Activated naive CD4-positive, alpha-beta T cell treated with anti-CD3 and anti-CD28 coated beads, Interleukin-2, amount 10 ng/mL, durations not matched to agents 7 days and 5 days (primary cell): ENCODE results near the gene ASTN2.

Experiments
- CTCF ChIA-PET: fragments of 350-600 bp; sonication (Branson Sonifier 250); formaldehyde crosslinking; loops from one replicate; lab custom pipeline; 2021; ENCODE audit warnings: antibody characterized with exemption; lab: Charles Lee
- DNase-seq: peaks from one replicate; pipeline ENCODE4 v3.0.0-alpha.2; 2020
- H3K27ac Mint-ChIP-seq: one replicate; pipeline ENCODE4 v1.8.0; 2021; ENCODE audit warnings: mild to moderate bottlenecking, moderate library complexity, mixed read lengths
- H3K27me3 Mint-ChIP-seq: one replicate; pipeline ENCODE4 v1.8.0; 2021; ENCODE audit warnings: mild to moderate bottlenecking, mixed read lengths
- H3K36me3 Mint-ChIP-seq: one replicate; pipeline ENCODE4 v1.8.0; 2021; ENCODE audit warnings: mixed read lengths
- H3K4me1 Mint-ChIP-seq: one replicate; pipeline ENCODE4 v1.8.0; 2021; ENCODE audit warnings: mixed read lengths
- H3K4me3 Mint-ChIP-seq: one replicate; pipeline ENCODE4 v1.8.0; 2021; ENCODE audit warnings: mild to moderate bottlenecking, moderate library complexity, mixed read lengths
- H3K9me3 Mint-ChIP-seq: one replicate; pipeline ENCODE4 v1.8.0; 2021; ENCODE audit warnings: mixed read lengths

The ASTN2 gene

GRCh38 chr9:116941266-116941665 lies 473.6 kb downstream of the ASTN2 start:
- H3K36me3 Mint-ChIP-seq: no peaks in the 10 kb centered on the region
- peaks cover under 1% of the 10 kb centered on the region for H3K9me3 Mint-ChIP-seq
- CTCF ChIA-PET: no interaction called here
- no peak overlapping the region for H3K4me3 Mint-ChIP-seq
- H3K27ac Mint-ChIP-seq: no peak overlapping the region
- no peak for DNase-seq
- no peaks in the 10 kb centered on the region for H3K4me1 Mint-ChIP-seq
- H3K27me3 Mint-ChIP-seq: no peaks in the 10 kb centered on the region

- Mint-ChIP-seq H3K27me3 (no peaks in the 10 kb centered on the region), H3K4me3 (no peak overlapping the region), H3K36me3 (no peaks in the 10 kb centered on the region), H3K9me3 (peaks cover 2% of the 10 kb centered on the region), H3K4me1 (no peaks in the 10 kb centered on the region), H3K27ac (no peak overlapping the region)
- CTCF ChIA-PET: no interaction called here
- DNase-seq: no peak
These were observed 474.1 kb downstream of the ASTN2 start for GRCh38 chr9:116940614-116941215.

GRCh38 chr9:116939614-116940013 lies 475.2 kb downstream of the ASTN2 start:
- Mint-ChIP-seq H3K4me1 (no peaks in the 10 kb centered on the region), H3K4me3 (no peak overlapping the region), H3K27ac (no peak overlapping the region), H3K9me3 (peaks cover 2% of the 10 kb centered on the region), H3K36me3 (no peaks in the 10 kb centered on the region), H3K27me3 (no peaks in the 10 kb centered on the region)
- CTCF ChIA-PET: no interaction called here
- DNase-seq: no peak

- H3K27ac Mint-ChIP-seq: no peak overlapping the region
- no peak overlapping the region for H3K4me3 Mint-ChIP-seq
- peaks cover 2% of the 10 kb centered on the region for H3K9me3 Mint-ChIP-seq
- H3K27me3 Mint-ChIP-seq: no peaks in the 10 kb centered on the region
- H3K36me3 Mint-ChIP-seq: no peaks in the 10 kb centered on the region
- no peaks in the 10 kb centered on the region for H3K4me1 Mint-ChIP-seq
- CTCF ChIA-PET: no interaction called here
- no peak for DNase-seq
These were observed 475.7 kb downstream of the ASTN2 start for GRCh38 chr9:116939161-116939560.

GRCh38 chr9:116937361-116937760 lies 477.5 kb downstream of the ASTN2 start:
- no peaks in the 10 kb centered on the region for H3K36me3 Mint-ChIP-seq
- no peaks in the 10 kb centered on the region for H3K27me3 Mint-ChIP-seq
- no peak overlapping the region for H3K27ac Mint-ChIP-seq
- H3K4me1 Mint-ChIP-seq: no peaks in the 10 kb centered on the region
- H3K9me3 Mint-ChIP-seq: peaks cover 2% of the 10 kb centered on the region
- CTCF ChIA-PET: no interaction called here
- DNase-seq: no peak
- H3K4me3 Mint-ChIP-seq: no peak overlapping the region

- H3K4me1 Mint-ChIP-seq: no peaks in the 10 kb centered on the region
- CTCF ChIA-PET: no interaction called here
- DNase-seq: no peak
- no peak overlapping the region for H3K4me3 Mint-ChIP-seq
- H3K9me3 Mint-ChIP-seq: peaks cover 2% of the 10 kb centered on the region
- no peaks in the 10 kb centered on the region for H3K36me3 Mint-ChIP-seq
- H3K27me3 Mint-ChIP-seq: no peaks in the 10 kb centered on the region
- H3K27ac Mint-ChIP-seq: no peak overlapping the region
These were observed 479.5 kb downstream of the ASTN2 start for GRCh38 chr9:116935149-116935897.

GRCh38 chr9:116934131-116934530 lies 480.7 kb downstream of the ASTN2 start:
- DNase-seq: no peak
- no peak overlapping the region for H3K27ac Mint-ChIP-seq
- CTCF ChIA-PET: no interaction called here
- no peaks in the 10 kb centered on the region for H3K4me1 Mint-ChIP-seq
- H3K27me3 Mint-ChIP-seq: no peaks in the 10 kb centered on the region
- H3K36me3 Mint-ChIP-seq: no peaks in the 10 kb centered on the region
- H3K4me3 Mint-ChIP-seq: no peak overlapping the region
- peaks cover 2% of the 10 kb centered on the region for H3K9me3 Mint-ChIP-seq

GRCh38 chr9:116933251-116933650 lies 481.6 kb downstream of the ASTN2 start:
- CTCF ChIA-PET: no interaction called here
- Mint-ChIP-seq H3K36me3 (no peaks in the 10 kb centered on the region), H3K9me3 (peaks cover 2% of the 10 kb centered on the region), H3K4me3 (no peak overlapping the region), H3K4me1 (no peaks in the 10 kb centered on the region), H3K27me3 (no peaks in the 10 kb centered on the region), H3K27ac (no peak overlapping the region)
- no peak for DNase-seq

- CTCF ChIA-PET: no interaction called here
- Mint-ChIP-seq H3K4me3 (no peak overlapping the region), H3K36me3 (no peaks in the 10 kb centered on the region)
These were observed 485.2 kb downstream of the ASTN2 start for GRCh38 chr9:116929621-116930020.

GRCh38 chr9:116928884-116929283 lies 486.0 kb downstream of the ASTN2 start:
- Mint-ChIP-seq H3K36me3 (no peaks in the 10 kb centered on the region), H3K27me3 (no peaks in the 10 kb centered on the region)

More at GRCh38 chr9:116929621-116930020, 485.2 kb downstream of the ASTN2 start:
- Mint-ChIP-seq H3K9me3 (no peaks in the 10 kb centered on the region), H3K4me1 (no peaks in the 10 kb centered on the region), H3K27ac (no peak overlapping the region), H3K27me3 (no peaks in the 10 kb centered on the region)
- DNase-seq: no peak

GRCh38 chr9:116928289-116928688 lies 486.6 kb downstream of the ASTN2 start:
- H3K36me3 Mint-ChIP-seq: no peaks in the 10 kb centered on the region
- H3K4me1 Mint-ChIP-seq: no peaks in the 10 kb centered on the region
- no peaks in the 10 kb centered on the region for H3K27me3 Mint-ChIP-seq
- H3K9me3 Mint-ChIP-seq: no peaks in the 10 kb centered on the region
- DNase-seq: no peak
- CTCF ChIA-PET: no interaction called here
- no peak overlapping the region for H3K27ac Mint-ChIP-seq
- no peak overlapping the region for H3K4me3 Mint-ChIP-seq

More at GRCh38 chr9:116928884-116929283, 486.0 kb downstream of the ASTN2 start:
- CTCF ChIA-PET: no interaction called here
- DNase-seq: no peak
- Mint-ChIP-seq H3K27ac (no peak overlapping the region), H3K4me3 (no peak overlapping the region), H3K9me3 (no peaks in the 10 kb centered on the region), H3K4me1 (no peaks in the 10 kb centered on the region)

- no peak for DNase-seq
- Mint-ChIP-seq H3K4me1 (no peaks in the 10 kb centered on the region), H3K4me3 (no peak overlapping the region), H3K9me3 (no peaks in the 10 kb centered on the region), H3K27ac (no peak overlapping the region), H3K36me3 (no peaks in the 10 kb centered on the region), H3K27me3 (no peaks in the 10 kb centered on the region)
- CTCF ChIA-PET: no interaction called here
These were observed 487.1 kb downstream of the ASTN2 start for GRCh38 chr9:116927726-116928125.

GRCh38 chr9:116925121-116925520 lies 489.7 kb downstream of the ASTN2 start:
- no peaks in the 10 kb centered on the region for H3K4me1 Mint-ChIP-seq
- DNase-seq: no peak
- no peaks in the 10 kb centered on the region for H3K27me3 Mint-ChIP-seq
- no peak overlapping the region for H3K27ac Mint-ChIP-seq
- H3K4me3 Mint-ChIP-seq: no peak overlapping the region
- H3K36me3 Mint-ChIP-seq: no peaks in the 10 kb centered on the region
- H3K9me3 Mint-ChIP-seq: no peaks in the 10 kb centered on the region
- CTCF ChIA-PET: no interaction called here

GRCh38 chr9:116924462-116925110 lies 490.3 kb downstream of the ASTN2 start:
- no peaks in the 10 kb centered on the region for H3K36me3 Mint-ChIP-seq
- no peak overlapping the region for H3K27ac Mint-ChIP-seq
- H3K27me3 Mint-ChIP-seq: no peaks in the 10 kb centered on the region
- H3K4me3 Mint-ChIP-seq: no peak overlapping the region
- no peaks in the 10 kb centered on the region for H3K4me1 Mint-ChIP-seq
- no peak for DNase-seq
- no peaks in the 10 kb centered on the region for H3K9me3 Mint-ChIP-seq
- CTCF ChIA-PET: no interaction called here
